HG02973 (cell line): ENCODE results near the gene FYN.

ENCODE experiments used
- ATAC-seq: cut with Tn5 transposase; IDR thresholded peaks from one replicate; pipeline ENCODE4 v1.9.1; 2021; ENCODE audit warnings: moderate library complexity; ENCODE audit not compliant: unreplicated experiment

Gene FYN

DNA sequence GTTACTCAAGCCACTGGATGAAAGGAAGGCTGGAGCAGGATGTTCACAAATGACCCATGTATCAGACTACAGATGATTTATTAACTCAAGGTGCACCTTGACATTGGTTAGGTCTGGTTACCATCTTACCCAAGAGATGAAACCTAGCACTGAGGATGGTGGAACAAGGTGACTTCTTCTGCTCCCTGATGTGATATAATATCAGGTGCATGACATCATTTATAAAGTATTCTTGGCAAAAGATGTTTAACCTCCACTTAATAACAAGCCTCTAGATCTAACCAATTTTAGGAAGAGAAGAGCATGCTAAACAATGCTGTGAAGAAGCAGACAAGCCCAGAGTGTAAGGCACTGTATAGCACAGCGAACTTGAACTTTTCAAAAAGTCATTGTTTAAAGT lies 100.9 kb downstream of the FYN start:
- ATAC-seq, result no peak

DNA sequence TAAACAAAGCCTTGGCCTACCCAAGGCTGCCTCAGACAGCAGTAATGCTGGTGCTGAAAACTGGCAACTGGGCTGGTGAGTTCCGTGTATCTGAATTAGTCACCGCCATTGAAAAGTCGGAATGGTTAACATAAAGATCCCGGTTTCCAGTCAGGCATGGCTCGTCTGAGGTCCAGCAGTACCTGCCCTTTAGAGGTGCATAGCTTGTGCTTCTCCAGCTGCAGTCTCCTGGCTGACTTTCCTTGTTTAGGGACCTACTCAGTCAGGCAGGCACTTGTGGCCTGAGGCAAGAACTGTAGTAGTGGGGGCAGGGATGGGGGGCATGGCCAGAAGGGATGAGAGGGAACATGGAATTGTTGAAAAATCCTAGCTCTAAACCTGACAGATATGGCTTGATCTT lies 101.6 kb downstream of the FYN start:
- no peak for ATAC-seq

DNA sequence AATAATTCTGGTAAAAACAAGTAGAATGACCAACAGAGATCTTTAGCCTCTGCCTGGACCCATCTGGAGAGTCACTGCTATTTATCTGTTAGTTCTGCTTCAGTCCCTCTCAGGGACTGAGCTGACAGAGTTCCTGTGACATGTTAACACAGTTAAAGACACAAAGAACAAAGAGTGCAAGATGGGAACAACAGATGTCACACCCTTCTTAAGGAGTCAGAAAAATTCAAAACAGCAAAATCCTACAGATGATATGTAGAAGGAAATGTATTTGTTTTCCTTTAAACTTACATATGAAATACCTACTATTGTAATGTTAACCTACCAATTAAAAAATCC lies 102.2 kb downstream of the FYN start:
- no peak for ATAC-seq

- no peak for ATAC-seq
These were observed 102.8 kb downstream of the FYN start for GRCh38 chr6:111770263-111771093.

GRCh38 chr6:111769365-111770152 lies 103.7 kb downstream of the FYN start:
- no peak for ATAC-seq

DNA sequence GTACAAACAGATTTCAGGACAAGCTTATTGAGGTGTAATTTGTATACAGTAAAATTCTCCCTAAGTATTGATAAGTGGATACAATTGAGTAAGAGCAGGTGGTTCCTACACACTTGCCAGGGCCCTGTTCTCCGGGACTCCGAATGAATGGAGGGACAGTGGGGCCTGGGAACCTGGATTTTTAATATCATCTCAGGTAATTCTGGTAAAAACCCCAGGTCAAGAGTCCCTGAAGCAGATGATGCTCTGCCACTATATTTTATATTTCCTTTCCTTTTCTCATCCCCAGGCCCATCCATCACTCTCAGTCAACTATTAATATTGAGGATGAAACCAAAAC lies 104.9 kb downstream of the FYN start:
- ATAC-seq, result no peak

GRCh38 chr6:111767752-111768430 lies 105.4 kb downstream of the FYN start:
- ATAC-seq, result no peak

- ATAC-seq, result no peak
These were observed 106.9 kb downstream of the FYN start for GRCh38 chr6:111766201-111766857.

GRCh38 chr6:111765763-111766162 lies 107.5 kb downstream of the FYN start:
- no peak for ATAC-seq

DNA sequence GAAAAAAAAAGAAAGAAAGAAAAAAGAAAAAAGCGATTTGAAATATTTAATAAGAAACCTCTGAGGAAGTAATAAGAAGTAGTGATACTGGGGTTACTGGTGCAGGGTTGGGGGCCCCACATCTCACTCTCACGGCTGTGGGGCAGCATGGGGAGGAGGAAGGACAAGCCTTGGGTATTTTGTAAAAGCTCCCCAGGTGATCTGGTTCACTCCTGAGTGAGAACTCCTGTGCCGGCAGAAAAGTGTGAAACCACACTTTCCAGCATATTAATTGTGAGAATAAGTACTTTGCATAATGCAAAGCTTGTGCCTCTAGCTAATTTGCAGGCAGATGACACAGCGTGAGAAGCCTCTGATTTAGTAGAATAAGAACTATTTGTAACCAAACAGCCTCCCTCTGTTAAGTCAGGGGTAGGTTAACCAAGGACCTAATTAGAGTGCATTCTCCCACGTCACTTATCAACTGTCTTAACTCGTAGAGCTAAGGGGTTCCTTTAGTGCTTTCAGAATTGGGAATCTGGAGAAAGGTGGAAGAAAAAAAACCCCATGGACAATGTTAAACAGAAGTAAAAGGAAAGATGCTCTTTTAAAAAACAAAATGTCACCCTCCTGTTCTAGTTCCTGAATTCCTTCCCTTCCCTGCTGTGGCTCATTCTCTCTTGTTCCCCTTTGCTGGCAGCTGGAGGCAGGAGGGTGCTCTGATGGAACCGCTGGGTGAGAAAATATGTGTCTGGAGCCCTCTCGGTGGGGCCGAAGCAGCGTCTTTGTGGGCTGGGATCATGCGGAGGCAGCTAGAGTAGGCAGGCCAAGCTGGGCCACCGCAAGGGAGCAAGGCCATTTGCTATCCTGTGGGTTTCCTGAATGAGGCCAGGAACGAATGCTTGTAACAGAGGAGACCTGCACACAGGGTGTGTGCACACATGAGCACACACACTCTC lies 108.7 kb downstream of the FYN start:
- peak; percentile 78 for ATAC-seq

- ATAC-seq, result no peak
These were observed 109.9 kb downstream of the FYN start for GRCh38 chr6:111763381-111763780.

DNA sequence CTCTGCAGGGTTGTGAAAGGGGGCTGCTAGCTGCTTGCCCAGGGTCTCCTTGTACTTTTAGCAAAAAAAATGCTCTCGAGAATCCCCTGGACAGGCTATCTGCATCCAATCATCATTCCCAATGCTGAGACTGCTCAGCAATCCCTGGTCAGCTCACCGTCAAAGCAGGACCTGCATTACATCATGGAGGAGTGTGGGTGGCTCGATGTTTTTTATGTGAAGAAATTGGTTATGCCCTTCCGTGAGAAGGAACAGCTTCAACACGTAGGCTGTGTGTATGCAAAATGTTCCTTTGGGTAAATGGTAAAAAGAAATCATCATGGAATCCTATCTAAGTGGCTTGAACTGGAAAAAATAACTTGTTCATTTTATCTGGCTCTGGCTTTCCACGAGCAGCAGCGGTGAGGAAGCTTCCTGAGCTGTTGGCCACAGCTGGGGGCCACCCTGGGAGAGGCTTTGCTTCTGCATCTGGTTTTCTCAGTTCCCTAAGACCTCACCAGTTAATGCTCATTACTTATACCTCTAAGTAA lies 111.4 kb downstream of the FYN start:
- ATAC-seq, result peak; percentile 37

- ATAC-seq, result no peak
These were observed 112.0 kb downstream of the FYN start for GRCh38 chr6:111761212-111761611.

- ATAC-seq, result no peak
These were observed 113.1 kb downstream of the FYN start for GRCh38 chr6:111759836-111760785.

- ATAC-seq, result no peak
These were observed 113.9 kb downstream of the FYN start for GRCh38 chr6:111759331-111759835.

- ATAC-seq, result no peak
These were observed 114.5 kb downstream of the FYN start for GRCh38 chr6:111758608-111759329.

GRCh38 chr6:111757342-111757741 lies 115.9 kb downstream of the FYN start:
- ATAC-seq, result no peak

- ATAC-seq, result no peak
These were observed 118.8 kb downstream of the FYN start for GRCh38 chr6:111754423-111754822.
